PC-9 (cell line): ENCODE measurements around the gene BORCS8. TPM values are rescaled to one million over a fixed set of nuclear protein-coding genes. Genes with fewer than 3 reads are reported as not detected.
A peak's percentile ranks its signal among the peaks of the same experiment; 100 is the strongest.

Experiments
- BruUV-seq: library from RNA; stranded (reverse); fragments of 400-500 nt; replicated peaks from 2 replicates; lab custom pipeline; 2021; lab: Mats Ljungman, UMichigan
- CTCF ChIA-PET: fragments of 300-600 bp; sonication (Branson Sonifier 250); formaldehyde crosslinking; loops from one replicate; lab custom pipeline; 2022; ENCODE audit warnings: antibody characterized with exemption; lab: Charles Lee
- POLR2A ChIA-PET: fragments of 300-600 bp; sonication (Branson Sonifier 250); formaldehyde crosslinking; loops from one replicate; lab custom pipeline; 2022; ENCODE audit warnings: antibody characterized with exemption; ENCODE audit not compliant: unreplicated experiment; lab: Charles Lee
- DNase-seq, 2 experiments: peaks; one replicate each; pipeline versions ENCODE4 v3.0.0 to v3.0.0-alpha.2; 2015 to 2022; ENCODE audit warnings: mixed read lengths in 1 of 2
- H2AFZ ChIP-seq: fragments of 200-600 bp; sonication (generic); 2 replicates; pipeline ENCODE4 v1.8.1; 2017; ENCODE audit warnings: antibody characterized with exemption
- H3F3A ChIP-seq: fragments of 200-600 bp; sonication (generic); 2 replicates; pipeline ENCODE4 v1.8.1; 2017; ENCODE audit warnings: antibody characterized with exemption, mild to moderate bottlenecking, low read depth; ENCODE audit not compliant: insufficient read depth
- H3K27ac ChIP-seq: fragments of 200-600 bp; sonication (generic); 2 replicates; pipeline ENCODE4 v1.6.1; 2016; ENCODE audit warnings: mixed run types
- H3K27me3 ChIP-seq: fragments of 200-600 bp; sonication (generic); 2 replicates; pipeline ENCODE4 v1.6.1; 2016; ENCODE audit warnings: low read depth, mixed run types; ENCODE audit not compliant: insufficient read depth
- H3K36me3 ChIP-seq: fragments of 200-600 bp; sonication (generic); 2 replicates; pipeline ENCODE4 v1.6.1; 2016; ENCODE audit warnings: low read depth, mixed run types
- H3K4me1 ChIP-seq: fragments of 200-600 bp; sonication (generic); replicated peaks from 2 replicates; pipeline ENCODE4 v1.6.1; 2016; ENCODE audit warnings: mixed run types; ENCODE audit not compliant: insufficient read depth
- H3K4me2 ChIP-seq: fragments of 200-600 bp; sonication (generic); 2 replicates; pipeline ENCODE4 v1.6.1; 2017; ENCODE audit warnings: mixed run types
- H3K4me3 ChIP-seq: fragments of 200-600 bp; sonication (generic); 2 replicates; pipeline ENCODE4 v1.6.1; 2016; ENCODE audit warnings: mixed run types
- H3K79me2 ChIP-seq: fragments of 200-600 bp; sonication (generic); 2 replicates; pipeline ENCODE4 v1.6.1; 2017; ENCODE audit warnings: low read depth, mixed run types
- H3K9me2 ChIP-seq: fragments of 200-600 bp; sonication (generic); 2 replicates; pipeline ENCODE4 v1.8.1; 2017; ENCODE audit warnings: mild to moderate bottlenecking; ENCODE audit not compliant: insufficient read depth
- H3K9me3 ChIP-seq: fragments of 200-600 bp; sonication (generic); 2 replicates; pipeline ENCODE4 v1.8.1; 2016; ENCODE audit warnings: low read depth; ENCODE audit not compliant: insufficient read depth
- H4K20me1 ChIP-seq: fragments of 200-600 bp; sonication (generic); 2 replicates; pipeline ENCODE4 v1.8.1; 2017; ENCODE audit not compliant: insufficient read depth
- CTCF ChIP-seq: fragments of 200-600 bp; sonication (generic); conservative IDR thresholded peaks from 2 replicates; pipeline ENCODE4 v1.6.1; 2017; ENCODE audit warnings: mixed run types, antibody characterized with exemption, mild to moderate bottlenecking, moderate library complexity
- EZH2 ChIP-seq: fragments of 200-600 bp; sonication (generic); IDR thresholded peaks from 2 replicates; pipeline ENCODE4 v1.8.0; 2017; ENCODE audit warnings: antibody characterized with exemption, low read depth
- intact Hi-C: fragments of 100-400 bp; cut with micrococcal nuclease; formaldehyde crosslinking; loops from one replicate; pipeline ENCODE4 v1.10.0; 2022; ENCODE audit not compliant: unreplicated experiment
- total RNA-seq: library from RNA; stranded (reverse); gene quantifications from 2 replicates; pipeline ENCODE4 v1.2.3, GENCODE V29; 2021

Gene BORCS8
- total RNA-seq, 1 experiment from 2014 or later, result 23.1 TPM

GRCh38 chr19:19201697-19202630 is 10.0 kb upstream of the BORCS8 start:
- Histone ChIP-seq H2AFZ (peak overlapping the region; percentile 89), H3K9me2 (no peaks in the 10 kb centered on the region), H4K20me1 (no peaks in the 10 kb centered on the region), H3K27me3 (peaks cover 15% of the 10 kb centered on the region; the same call in 1 of the 2 replicates), H3K79me2 (peaks cover 21% of the 10 kb centered on the region), H3K9me3 (no peaks in the 10 kb centered on the region), H3K27ac (peak overlapping the region; percentile 68; the same call in 1 of the 2 replicates), H3F3A (peaks cover 25% of the 10 kb centered on the region), H3K4me3 (peak overlapping the region; percentile 91), H3K4me2 (peak overlapping the region; percentile 83), H3K36me3 (0 out of 2 replicates have a peak, but pooled peaks cover 2% of the 10 kb centered on the region), H3K4me1 (peaks cover 14% of the 10 kb centered on the region)
- ChIA-PET CTCF (interaction anchor here (1.6 kb wide), 1 partner anchor 9 kb away, joined by 3 read pairs; no protein-coding TSS in a partner anchor), POLR2A (no interaction called here)
- BruUV-seq, result no TSS peak
- no peak for DNase-seq
- intact Hi-C loops, result no loop called here
- TF ChIP-seq EZH2 (no peak), CTCF (no peak)

- 0 out of 2 replicates have a peak, but pooled peaks cover 9% of the 10 kb centered on the region for H3K36me3 ChIP-seq
- no peaks in the 10 kb centered on the region for H3K9me3 ChIP-seq
- no peaks in the 10 kb centered on the region for H3K27me3 ChIP-seq
- no peak for TF ChIP-seq EZH2
- TF ChIP-seq CTCF, result no peak
- POLR2A ChIA-PET, result no interaction called here
- H3K9me2 ChIP-seq, result no peaks in the 10 kb centered on the region
- peaks cover 43% of the 10 kb centered on the region for H3K79me2 ChIP-seq
- no peak overlapping the region for H2AFZ ChIP-seq
- DNase-seq, result no peak
- H3K4me2 ChIP-seq, result peak overlapping the region; percentile 84
- intact Hi-C loops, result loop anchor here (5.0 kb wide), 1 partner anchor 128 kb away; the partner anchor contains the start of genes MAU2 and SUGP1
- peak overlapping the region; percentile 84; the same call in 1 of the 2 replicates for H3K4me3 ChIP-seq
- CTCF ChIA-PET, result interaction anchor here (0.9 kb wide), 1 partner anchor 8 kb away, joined by 3 read pairs; no protein-coding TSS in a partner anchor
- peaks cover 4% of the 10 kb centered on the region for H3F3A ChIP-seq
- peaks cover 22% of the 10 kb centered on the region for H3K4me1 ChIP-seq
- no peak overlapping the region for H3K27ac ChIP-seq
- BruUV-seq, result no TSS peak
- no peaks in the 10 kb centered on the region for H4K20me1 ChIP-seq
Observed at GRCh38 chr19:19193926-19194325, 2.0 kb upstream of the BORCS8 start.

GRCh38 chr19:19192910-19193423 is 1.0 kb upstream of the BORCS8 start:
- intact Hi-C loops, result loop anchor here (5.0 kb wide), 1 partner anchor 129 kb away; the partner anchor contains the start of genes MAU2 and SUGP1
- Histone ChIP-seq H3K27ac (no peak overlapping the region), H3K9me2 (no peaks in the 10 kb centered on the region), H3K79me2 (peaks cover 43% of the 10 kb centered on the region), H4K20me1 (no peaks in the 10 kb centered on the region), H3K36me3 (0 out of 2 replicates have a peak, but pooled peaks cover 9% of the 10 kb centered on the region), H3K9me3 (no peaks in the 10 kb centered on the region), H3K4me1 (peaks cover 22% of the 10 kb centered on the region), H3K27me3 (no peaks in the 10 kb centered on the region), H3K4me3 (peak overlapping the region; percentile 84), H3F3A (peaks cover 2% of the 10 kb centered on the region), H3K4me2 (peak overlapping the region; percentile 84), H2AFZ (peak overlapping the region; percentile 92)
- ChIA-PET CTCF (interaction anchor here (0.5 to 0.9 kb wide), 3 partner anchors 9 to 409 kb away, joined by 3 to 6 read pairs (median 3); no protein-coding TSS in a partner anchor), POLR2A (interaction anchor here (0.6 to 1.3 kb wide), 2 partner anchors 10 to 295 kb away, joined by 7 to 66 read pairs; partner anchors contain the start of gene NR2C2AP)
- TSS peak; percentile 64 for BruUV-seq
- DNase-seq, result no peak
- TF ChIP-seq EZH2, result no peak
- TF ChIP-seq CTCF, result no peak
